GM18861 (cell line): ENCODE measurements around the gene URI1.
A peak's percentile ranks its signal among the peaks of the same experiment; 100 is the strongest.
"Not testable (repeated sequence)": the region's sequence is repeated elsewhere in the genome, so short reads cannot be mapped to it uniquely, and the experiment has no call there.

Experiments used
- ATAC-seq: cut with Tn5 transposase; IDR thresholded peaks from one replicate; pipeline ENCODE4 v1.9.1; 2021; ENCODE audit not compliant: unreplicated experiment

Gene URI1

DNA sequence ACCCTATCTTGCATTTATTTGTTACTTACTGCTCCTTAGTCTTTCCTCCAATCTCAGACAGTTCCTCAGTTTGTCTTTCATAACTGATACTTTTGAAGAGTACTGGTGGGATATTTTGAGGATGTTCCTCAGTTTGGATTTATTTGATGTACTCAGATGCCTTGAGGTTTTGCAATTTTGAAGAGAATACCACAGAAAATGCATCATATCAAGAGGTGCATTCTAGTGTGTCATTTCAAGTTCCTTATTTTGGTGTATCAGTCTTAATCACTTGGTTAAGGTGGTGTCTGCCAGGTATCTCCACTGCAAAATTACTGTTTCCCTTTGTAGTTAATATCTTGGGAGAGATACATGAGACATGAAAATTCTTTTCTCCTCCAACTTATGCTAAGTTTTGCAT lies 75.1 kb downstream of the URI1 start:
- ATAC-seq = no peak

DNA sequence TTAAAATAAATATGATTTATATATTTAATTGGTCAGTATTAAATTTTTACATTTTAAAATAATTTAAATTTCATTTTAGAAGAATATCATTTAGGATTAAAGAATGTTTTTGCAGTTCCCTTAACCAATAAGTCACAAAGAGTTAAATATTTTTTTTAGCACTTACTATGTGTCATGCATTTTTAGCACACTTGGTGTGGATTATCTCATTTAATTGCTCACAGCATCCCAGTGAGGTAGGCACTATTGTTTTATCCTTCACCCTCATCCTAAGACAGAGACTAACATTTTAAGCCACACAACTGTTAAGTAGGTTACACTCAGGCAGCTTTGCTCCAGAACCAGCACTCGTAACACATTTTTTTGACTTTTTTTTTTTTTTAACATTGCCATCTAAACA lies 78.2 kb downstream of the URI1 start:
- no peak for ATAC-seq

DNA sequence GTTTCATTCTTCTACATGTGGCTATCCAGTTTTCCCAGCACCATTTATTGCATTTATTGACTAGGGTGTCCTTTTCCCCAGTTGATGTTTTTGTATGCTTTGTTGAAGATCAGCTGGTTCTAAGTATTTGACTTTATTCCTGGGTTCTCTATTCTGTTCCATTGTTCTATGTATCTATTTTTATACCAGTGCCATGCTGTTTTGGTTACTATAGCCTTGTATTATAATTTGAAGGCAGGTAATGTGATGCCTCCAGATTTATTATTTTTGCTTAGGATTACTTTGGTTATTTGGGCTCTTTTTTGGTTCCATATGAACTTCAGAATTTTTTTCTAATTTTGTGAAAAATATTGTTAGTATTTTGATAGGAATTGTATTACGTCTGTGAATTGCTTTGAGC lies 80.6 kb downstream of the URI1 start:
- ATAC-seq = no peak

DNA sequence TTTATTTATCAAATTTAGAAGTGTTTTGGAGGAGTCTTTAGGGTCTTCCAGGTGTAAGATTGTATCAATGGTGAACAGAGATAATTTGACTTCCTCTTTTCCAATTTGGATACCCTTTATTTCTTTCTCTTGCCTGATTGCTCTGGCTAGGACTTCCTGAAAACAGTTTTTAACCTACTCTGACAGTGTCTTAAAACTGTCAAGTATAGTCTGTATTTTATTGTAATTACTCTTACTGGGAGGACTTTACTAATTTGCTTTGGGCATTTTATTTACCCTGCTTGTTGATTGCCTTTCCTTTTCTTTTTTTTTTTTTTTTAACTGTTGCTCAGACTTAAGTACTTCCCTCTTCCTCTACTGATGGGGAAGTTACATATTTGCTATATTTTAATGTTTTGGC lies 81.3 kb downstream of the URI1 start:
- no peak for ATAC-seq

DNA sequence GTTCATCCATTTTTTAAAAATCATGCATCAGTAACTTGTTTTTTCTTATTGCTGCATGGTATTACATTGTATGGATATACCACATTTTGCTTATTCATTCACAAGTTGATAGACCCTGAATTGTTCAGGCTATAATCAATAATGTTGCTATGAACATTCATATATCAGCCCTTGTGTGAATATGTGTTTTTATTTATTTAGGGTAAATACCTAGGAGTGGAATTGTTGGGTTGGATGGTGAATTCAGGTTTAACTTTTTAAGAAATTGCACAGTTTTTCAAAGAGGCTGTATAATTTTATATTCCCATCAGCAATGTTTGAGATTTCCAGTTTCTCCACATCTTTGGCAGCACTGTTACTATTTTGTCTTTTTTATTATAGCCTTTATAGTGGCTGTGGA lies 82.1 kb downstream of the URI1 start:
- no peak for ATAC-seq

DNA sequence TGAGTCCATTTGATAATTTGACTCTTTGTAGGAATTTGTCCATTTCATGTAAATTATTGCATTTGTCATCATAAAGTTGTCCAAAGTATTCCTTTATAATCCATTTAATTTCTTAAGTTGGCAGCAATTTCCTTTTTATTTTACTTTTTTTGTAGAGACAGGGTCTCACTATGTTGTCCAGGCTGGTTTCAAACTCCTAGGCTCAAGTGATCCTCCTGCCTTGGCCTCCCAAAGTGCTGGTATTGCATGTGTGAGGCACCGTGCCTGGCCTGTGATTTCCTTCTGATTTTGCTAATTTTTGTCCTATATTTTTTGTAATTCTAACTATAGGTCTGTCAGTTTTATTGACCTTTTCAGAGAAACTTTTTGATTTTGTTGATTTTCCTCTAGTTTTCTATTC lies 84.9 kb downstream of the URI1 start:
- no peak for ATAC-seq

DNA sequence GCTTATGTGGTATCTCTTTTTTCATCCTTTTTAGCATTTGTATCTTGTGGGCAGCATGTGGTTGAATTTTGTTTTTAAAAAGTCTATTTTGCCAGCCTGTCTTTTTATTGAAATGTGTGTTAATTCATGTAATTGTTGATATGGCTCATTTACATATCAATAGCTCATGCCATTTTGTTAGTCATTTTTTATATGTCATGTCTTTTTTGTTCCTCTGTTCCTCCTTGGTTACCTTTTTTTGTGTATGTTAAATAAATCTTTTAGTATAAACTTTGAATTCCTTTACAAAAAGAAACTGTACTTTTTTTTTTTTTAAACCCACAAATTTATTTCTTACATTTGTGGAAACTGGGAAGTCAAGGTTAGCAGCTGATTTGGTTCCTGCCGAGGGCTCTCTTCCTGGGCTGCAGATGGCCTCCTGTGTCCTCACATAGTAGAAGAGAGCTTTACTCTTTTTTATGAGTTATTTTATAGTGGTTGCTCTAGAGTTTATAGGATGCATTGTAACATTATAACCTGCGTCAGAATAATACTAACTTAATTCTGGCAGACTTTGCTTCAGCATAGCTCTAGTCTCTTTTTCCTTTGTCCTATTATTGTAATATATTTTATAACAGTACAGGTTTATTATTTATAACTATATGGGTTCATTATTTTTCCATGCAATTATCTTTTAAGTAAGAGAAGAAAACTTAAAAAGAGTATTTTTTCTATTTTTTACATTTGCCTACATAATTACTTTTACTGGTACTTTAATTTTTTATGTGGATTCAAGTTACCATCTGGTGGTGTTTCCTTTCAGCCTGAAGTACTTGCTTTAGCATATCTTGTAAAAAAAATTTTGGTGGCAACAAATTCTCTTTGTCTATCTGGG lies 86.3 kb downstream of the URI1 start:
- ATAC-seq = no peak

DNA sequence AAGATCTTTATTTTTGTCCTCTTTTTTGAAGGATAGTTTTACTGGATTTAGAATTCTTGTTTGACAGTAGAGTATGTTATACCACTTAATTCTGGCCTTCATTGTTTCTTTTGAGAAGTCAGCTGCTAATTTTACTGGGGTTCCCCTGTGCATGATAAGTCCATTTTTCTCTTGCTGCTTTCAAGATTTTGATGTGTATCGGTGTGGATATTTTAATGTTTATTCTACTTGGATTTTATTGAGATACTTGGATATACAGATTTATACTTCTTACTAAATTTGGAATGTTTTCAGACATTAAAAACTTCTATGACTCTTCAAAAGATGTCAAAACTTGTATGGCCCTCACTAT lies 86.9 kb downstream of the URI1 start:
- ATAC-seq = no peak

DNA sequence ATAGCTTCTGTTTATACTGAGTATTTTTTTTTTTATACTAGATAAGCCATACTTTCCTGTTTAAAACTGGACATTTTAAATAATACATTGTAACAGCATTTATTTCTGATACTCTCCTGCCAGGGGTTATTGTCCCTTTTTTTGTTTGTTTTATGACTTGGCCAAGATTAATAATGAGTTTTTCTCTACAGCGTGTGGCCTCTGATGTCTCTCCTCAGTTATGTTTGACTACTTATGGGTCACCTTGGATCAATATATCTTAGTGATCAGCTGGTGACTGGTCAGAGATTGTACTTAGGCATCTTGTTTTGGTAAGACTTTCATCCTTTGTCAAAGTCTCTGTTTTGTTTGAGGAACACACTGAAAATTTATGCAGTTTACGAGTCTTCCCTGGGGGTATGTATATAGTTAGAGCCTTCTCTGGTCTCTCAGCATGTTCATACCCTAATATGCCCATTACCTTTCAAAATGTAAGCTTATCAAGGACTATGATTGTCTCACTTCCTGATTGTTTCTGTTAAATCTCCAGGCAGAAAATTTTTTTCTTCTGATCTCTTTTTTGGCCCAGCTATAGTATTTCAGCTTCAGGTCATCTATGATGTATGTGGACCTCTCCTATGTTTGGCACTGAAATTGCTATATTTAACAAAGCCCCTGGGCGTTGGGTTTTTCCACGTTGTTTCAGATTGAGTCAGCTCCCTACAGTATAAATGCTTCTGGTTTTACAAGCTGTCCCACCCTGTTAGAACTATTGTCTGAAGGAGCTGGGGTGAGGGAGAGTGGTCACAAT lies 87.9 kb downstream of the URI1 start:
- ATAC-seq = peak; percentile 62

DNA sequence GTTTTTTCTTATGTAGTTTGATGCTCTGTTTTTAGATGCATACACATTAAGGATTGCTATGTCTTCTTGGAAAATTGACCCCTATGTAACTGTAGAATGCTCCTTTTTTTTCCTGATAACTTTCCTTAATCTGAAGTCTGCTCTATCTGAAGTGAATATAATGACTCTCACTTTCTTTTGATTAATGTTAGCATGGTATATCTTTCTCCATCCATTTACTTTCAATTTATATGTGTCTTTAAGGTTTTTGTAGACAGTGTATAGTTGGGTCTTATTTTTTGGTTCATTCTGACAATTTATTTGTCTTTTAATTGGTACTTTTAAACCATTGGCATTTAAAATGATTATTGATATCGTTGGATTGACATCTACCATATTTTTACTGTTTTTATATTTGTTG lies 92.3 kb downstream of the URI1 start:
- no peak for ATAC-seq

DNA sequence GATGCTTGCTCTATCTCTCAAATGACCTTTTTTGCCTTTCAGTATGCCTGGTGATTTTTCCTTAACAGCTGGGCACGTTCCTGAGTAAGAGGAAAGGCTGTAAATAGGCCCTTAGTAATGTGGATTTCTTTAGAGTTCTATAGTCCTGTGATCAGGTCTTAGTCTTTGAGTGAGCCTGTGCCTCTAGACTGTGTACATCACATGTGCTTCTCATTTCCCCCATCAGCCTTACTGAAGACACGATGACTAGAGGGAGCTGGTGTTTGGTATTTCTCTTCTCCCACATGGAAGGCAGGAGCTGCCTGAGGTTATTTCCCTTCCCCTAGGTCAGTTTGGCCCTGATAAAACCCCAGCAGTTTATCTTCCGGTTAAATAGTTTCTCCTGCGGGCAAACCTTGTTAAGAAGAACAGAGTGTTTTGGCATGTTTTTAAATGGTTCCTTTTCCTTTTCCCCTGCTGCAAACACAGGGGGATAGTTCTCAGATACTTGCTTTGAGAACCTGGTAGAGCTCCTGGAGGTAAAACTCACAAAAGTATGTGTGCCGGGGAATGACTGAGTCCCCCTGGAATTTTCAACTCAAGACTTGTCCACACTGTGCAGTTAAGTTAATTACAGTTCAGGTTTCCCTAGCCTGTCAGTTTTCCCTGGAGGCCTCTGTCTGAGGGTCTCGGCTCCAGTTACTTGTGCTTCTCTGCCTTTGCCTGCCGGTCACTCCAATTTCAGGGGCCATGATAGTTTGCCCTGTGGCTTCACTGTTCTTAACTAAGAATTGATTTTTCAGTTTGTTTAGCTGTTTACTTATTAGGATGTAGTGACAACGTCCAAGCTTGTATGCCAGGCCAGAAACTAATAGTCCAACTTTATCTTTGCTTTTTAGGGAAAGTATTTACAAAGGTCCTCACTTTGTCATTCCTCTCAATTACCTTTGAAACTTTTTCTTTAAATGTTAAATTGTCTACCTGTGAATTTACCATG lies 94.4 kb downstream of the URI1 start:
- no peak for ATAC-seq

DNA sequence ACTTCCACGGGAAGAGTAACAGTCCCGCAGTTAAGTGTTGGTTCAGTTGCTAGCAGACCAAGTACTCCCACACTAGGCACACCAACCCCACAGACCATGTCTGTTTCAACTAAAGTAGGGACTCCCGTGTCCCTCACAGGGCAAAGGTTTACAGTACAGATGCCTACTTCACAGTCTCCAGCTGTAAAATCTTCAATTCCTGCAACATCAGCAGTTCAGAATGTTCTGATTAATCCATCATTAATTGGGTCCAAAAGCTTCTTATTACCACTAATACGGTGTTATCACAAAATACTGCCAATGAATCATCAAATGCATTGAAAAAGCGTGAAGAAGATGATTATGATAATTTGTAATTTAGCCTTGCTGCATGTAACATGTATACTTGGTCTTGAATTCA lies 95.8 kb downstream of the URI1 start:
- no peak for ATAC-seq

DNA sequence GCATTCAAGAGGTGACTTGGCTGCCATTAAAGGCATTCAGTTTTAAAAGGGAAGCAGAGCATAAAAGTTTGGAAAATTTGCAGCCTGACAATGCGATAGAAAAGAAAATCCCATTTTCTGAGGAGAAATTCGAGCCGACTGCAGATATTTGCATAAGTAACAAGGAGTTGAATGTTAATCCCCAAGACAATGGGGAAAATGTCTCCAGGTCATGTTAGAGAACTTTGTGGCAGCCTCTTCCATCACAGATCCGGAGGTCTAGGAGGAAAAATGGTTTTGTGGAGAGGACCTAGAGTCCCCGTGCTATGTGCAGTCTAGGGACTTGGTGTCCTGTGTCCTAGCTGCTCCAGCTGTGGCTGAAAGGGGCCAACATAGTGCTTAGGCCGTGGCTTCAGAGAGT lies 99.9 kb downstream of the URI1 start:
- ATAC-seq = not testable (repeated sequence)

DNA sequence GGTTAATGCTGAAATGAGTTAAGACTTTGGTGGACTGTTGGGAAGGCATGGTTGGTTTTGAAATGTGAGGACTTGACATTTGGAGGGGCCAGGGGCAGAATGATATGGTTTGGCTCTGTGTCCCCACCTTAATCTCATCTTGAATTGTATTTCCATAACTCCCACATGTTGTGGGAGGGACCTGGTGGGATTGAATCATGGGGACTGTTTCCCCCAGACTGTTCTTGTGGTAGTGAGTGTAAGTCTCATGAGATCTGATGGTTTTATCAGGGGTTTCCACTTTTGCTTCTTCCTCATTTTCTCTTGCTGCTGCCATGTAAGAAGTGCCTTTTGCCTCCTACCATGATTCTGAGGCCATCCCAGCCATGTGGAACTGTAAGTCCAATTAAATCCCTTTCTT lies 101.0 kb downstream of the URI1 start:
- ATAC-seq = not testable (repeated sequence)

DNA sequence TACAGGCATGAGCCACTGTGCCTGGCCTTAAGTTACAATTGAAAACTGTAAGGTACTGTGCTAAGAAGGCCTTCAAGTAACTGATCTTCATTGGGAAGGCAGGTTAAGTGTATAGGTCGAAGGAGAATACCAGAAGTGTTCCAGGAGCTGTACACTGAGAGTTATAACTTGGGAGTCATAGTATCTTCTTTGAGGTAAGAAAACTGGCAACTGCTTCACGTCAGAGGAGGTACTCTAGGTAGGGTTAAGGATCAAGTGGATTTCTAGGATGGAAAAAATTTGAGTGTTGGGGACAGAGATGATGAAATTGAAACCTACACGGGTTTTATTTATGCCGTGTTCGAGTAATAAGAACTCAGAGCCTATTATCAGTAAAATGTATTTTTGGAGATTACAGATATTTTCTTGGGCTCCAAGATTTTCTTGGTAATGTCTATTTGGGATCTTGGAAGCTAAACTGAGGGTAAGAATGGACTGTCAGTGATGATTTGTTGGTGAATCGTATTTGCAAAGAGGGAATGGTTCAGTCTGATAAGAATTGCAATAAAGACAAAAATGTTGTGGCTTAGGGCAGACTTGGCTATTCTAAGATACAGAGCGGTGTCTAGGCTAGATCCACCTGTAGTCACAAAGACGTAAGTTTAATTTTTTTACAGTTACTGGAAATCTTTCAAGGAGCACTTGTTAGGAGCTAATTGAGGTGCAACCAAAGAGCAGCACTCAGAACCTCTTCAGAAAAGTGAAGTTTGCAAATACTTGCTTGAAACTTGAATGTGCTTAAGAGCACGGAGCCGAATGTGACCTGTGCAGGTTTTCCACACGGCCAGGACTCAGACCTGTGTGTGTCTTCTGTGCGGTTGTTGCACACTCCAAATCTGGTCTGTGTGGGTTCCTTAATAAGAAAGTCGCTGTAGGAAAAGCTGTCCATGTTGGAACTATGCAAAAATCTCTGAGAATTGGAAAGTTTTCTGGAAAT lies 102.5 kb downstream of the URI1 start:
- ATAC-seq = no peak

DNA sequence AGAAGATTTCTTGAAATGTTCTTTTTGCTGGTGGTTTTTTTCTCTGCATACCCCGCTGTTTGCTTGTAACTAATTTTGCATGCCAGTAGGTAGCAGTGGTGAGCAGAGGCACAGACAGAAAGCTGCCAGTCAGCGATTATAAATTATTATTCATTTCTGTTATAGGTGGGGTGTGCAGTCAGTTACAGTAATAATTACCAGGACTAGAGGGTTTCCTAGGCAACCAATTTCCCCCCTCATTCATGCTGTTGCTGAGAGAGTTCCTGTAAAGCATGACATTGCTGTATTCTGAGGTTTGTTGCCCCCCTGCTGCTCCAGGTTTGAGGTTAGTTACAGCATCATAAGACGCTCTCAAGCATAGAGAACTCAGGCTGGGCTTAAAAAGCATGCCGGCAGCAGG lies 104.5 kb downstream of the URI1 start:
- peak; percentile 82 for ATAC-seq

DNA sequence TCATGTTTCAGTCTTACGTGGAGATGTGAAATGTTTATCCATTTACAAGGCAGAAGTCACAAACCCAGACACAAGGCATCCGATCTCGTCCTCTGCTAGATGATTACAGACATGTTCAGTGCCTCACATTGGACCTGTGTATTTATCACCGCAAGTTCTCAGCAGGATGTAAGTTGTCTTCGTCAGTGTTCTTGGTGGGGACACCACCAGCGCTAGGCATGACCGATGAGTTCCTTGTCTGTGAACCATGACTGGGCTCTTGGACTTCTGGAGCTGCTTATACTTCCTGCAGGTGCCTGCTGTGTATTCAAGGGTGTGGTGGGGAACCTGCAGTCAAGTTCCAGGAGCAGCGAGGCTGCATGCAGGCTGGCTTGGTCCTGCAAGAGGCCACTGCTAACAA lies 105.4 kb downstream of the URI1 start:
- no peak for ATAC-seq

DNA sequence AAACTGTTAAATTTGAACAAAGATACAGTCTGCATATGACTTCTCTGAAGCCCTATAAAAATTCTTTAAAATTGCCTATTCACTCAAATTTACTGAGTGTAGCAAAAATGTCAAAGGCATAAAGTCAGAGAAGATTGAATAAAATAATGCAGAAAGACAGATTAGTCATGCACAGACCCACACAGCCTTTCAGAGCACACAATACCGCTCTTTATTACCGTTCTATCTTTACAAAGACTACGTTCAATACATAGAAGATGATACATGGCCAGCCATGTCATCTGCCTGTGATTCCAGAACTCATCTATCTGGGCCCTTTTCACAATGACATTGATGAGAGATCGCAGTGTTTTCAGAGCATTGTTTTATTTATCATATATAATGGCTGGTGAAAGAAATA lies 107.2 kb downstream of the URI1 start:
- ATAC-seq = no peak

DNA sequence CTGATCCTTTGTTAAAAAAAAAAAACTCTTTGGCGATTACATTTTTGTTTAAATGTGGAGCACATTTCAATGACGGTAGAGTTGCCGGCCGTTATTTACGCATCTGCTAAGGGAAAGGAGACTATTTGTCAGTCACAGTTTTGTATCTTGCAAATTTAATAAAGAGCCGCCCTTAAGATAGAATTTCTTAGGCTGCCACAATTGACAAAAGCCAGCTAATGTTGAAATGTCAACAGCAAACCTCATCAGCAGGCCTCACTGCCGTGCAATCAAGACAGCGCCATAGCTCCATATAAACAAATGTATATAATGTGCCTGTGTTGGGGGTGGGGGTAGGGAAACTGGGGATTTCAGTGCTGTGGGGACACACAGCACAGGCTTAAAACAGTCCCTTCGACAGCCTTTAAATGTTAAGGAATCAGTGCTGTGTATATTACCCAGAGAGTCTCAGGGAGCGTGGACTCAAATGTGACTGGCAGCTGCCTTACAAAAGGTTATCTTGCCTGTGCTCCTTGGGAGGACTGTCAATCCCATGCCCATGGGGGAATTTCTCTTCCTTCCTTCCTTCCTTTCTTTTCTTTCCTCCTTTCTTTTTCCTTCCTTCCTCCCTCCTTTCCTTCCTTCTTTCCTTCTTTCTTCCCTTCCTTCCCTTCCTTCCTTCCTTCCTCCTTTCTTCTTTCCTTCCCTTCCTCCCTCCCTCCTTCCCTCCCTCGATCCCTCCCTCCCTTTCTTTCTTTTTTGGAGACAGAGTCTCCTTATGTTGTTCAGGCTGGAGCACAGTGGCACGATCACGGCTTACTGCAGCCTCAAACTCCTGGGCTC lies 108.0 kb downstream of the URI1 start:
- no peak for ATAC-seq
